Sigmoid colon (tissue), 3 donors: Measurements from ENCODE around the gene DNAJC30.

ENCODE experiments used
- POLR2A ChIP-seq, 2 donors: fragments of 450-650 bp; IDR thresholded peaks; one replicate each; pipeline ENCODE4 v1.6.1; 2016; ENCODE audit warnings: antibody characterized with exemption in 2 of 2, mild to moderate bottlenecking in 2 of 2, moderate library complexity in 2 of 2
- TF ChIP-seq, protein P1 (sequence below), 4 experiments: fragments of 450-650 bp in 3 of 4; fragments of 200-600 bp in 1 of 4; IDR thresholded peaks; one replicate each; pipeline ENCODE4 v1.5.1; 2016 to 2019; ENCODE audit warnings: antibody characterized with exemption in 4 of 4, mild to moderate bottlenecking in 3 of 4, moderate library complexity in 2 of 4

DNA sequence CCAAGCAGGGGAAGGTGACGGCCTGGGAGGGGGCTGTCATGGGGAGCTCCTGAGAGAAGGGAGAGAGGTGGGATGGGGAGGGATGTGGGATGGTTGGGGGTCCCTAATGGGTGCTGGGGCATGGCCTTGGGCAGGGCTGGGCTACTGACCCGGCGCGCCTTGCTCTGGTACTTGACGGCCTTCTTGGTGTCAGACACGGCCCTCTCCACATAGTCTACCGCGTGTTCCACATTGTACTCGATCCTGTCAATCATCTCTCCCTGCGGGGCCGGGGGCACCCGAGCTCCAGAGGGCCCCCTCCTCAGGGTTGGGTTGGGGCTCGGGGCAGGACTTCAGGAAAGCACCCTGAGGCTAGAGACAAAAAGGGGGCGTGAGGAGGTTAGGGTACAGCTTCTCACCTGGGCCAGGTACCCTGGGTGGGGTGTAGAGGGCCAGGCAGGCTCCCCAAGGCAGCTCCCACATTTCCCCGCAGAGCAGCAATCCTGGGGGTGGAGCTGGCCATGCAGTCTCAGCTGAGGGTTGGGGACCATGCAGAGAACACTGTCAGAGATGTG is 17.4 kb upstream of the DNAJC30 start:
- TF ChIP-seq POLR2A (IDR thresholded peaks at IDR 0.05), result no peak
- TF ChIP-seq, protein P1, sequence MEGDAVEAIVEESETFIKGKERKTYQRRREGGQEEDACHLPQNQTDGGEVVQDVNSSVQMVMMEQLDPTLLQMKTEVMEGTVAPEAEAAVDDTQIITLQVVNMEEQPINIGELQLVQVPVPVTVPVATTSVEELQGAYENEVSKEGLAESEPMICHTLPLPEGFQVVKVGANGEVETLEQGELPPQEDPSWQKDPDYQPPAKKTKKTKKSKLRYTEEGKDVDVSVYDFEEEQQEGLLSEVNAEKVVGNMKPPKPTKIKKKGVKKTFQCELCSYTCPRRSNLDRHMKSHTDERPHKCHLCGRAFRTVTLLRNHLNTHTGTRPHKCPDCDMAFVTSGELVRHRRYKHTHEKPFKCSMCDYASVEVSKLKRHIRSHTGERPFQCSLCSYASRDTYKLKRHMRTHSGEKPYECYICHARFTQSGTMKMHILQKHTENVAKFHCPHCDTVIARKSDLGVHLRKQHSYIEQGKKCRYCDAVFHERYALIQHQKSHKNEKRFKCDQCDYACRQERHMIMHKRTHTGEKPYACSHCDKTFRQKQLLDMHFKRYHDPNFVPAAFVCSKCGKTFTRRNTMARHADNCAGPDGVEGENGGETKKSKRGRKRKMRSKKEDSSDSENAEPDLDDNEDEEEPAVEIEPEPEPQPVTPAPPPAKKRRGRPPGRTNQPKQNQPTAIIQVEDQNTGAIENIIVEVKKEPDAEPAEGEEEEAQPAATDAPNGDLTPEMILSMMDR (IDR thresholded peaks at IDR 0.05), result no peak
